Measurements from ENCODE around the gene NR2E1.
A peak's percentile ranks its signal among the peaks of the same experiment; 100 is the strongest.

NR2E1 gene

GRCh38 chr6:108165714-108166663 is at the start of gene NR2E1:
NR2E1 (plus strand) TSS chr6:108166022; CDS start chr6:108166766, 744 bp downstream.
- DNase-seq = peak; percentile 64

- DNase-seq = no peak
These were observed 49.0 kb upstream of the NR2E1 start for GRCh38 chr6:108116546-108117426.

- no peak for DNase-seq
These were observed 48.1 kb upstream of the NR2E1 start for GRCh38 chr6:108117427-108118358.

- no peak for DNase-seq
These were observed 47.5 kb upstream of the NR2E1 start for GRCh38 chr6:108118359-108118724.

GRCh38 chr6:108118810-108119768 is 46.7 kb upstream of the NR2E1 start:
- DNase-seq = no peak

GRCh38 chr6:108119769-108120141 is 46.1 kb upstream of the NR2E1 start:
- DNase-seq = no peak

- DNase-seq = no peak
These were observed 45.5 kb upstream of the NR2E1 start for GRCh38 chr6:108120311-108120710.

- no peak for DNase-seq
These were observed 44.2 kb upstream of the NR2E1 start for GRCh38 chr6:108121612-108122011.

GRCh38 chr6:108123481-108123929 is 42.3 kb upstream of the NR2E1 start:
- no peak for DNase-seq

- DNase-seq = no peak
These were observed 41.9 kb upstream of the NR2E1 start for GRCh38 chr6:108123946-108124345.

GRCh38 chr6:108127056-108127455 is 38.8 kb upstream of the NR2E1 start:
- no peak for DNase-seq

- no peak for DNase-seq
These were observed 38.0 kb upstream of the NR2E1 start for GRCh38 chr6:108127826-108128225.

- no peak for DNase-seq
These were observed 35.6 kb upstream of the NR2E1 start for GRCh38 chr6:108130262-108130661.

- DNase-seq = no peak
These were observed 33.0 kb upstream of the NR2E1 start for GRCh38 chr6:108132863-108133262.

- peak; percentile 85 for DNase-seq
These were observed 32.1 kb upstream of the NR2E1 start for GRCh38 chr6:108133594-108134179.

GRCh38 chr6:108134213-108134970 is 31.4 kb upstream of the NR2E1 start:
- DNase-seq = no peak

- no peak for DNase-seq
These were observed 23.6 kb upstream of the NR2E1 start for GRCh38 chr6:108142240-108142639.

- peak; percentile 14 for DNase-seq
These were observed 20.2 kb upstream of the NR2E1 start for GRCh38 chr6:108145639-108146038.

- DNase-seq = no peak
These were observed 13.4 kb upstream of the NR2E1 start for GRCh38 chr6:108152446-108152845.
